ENCODE results near the gene ADAMTS17.

- TF ChIP-seq CTCF (IDR thresholded peaks at IDR 0.05): no peak
- TF ChIP-seq POLR2A (IDR thresholded peaks at IDR 0.05): no peak
- TF ChIP-seq EP300 (IDR thresholded peaks at IDR 0.05; ENCODE audit: low read depth): no peak
These were observed 343.1 kb downstream of the ADAMTS17 start for GRCh38 chr15:99998661-99999101.
